ENCODE results near the gene INTU.

INTU gene

DNA sequence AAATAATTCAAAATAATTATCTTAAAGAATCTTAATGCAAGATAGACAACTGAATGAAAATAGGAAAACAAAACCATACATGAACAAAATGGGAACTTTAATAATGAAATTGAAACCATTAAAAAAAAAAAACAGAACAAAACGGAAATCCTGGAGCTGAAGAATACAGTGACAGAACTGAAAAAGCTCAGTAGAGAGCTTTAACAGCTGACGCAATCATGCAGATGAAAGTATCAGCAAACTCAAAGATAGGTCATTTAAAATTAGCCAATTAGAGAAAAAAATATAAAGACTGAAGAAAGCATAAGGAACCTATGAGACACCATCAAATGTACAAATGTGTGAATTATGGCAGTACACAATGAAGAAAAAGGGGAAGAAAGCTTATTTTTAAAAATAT lies 116.2 kb downstream of the INTU start:
- no peak for DNase-seq (ENCODE audit: low spot score)

DNA sequence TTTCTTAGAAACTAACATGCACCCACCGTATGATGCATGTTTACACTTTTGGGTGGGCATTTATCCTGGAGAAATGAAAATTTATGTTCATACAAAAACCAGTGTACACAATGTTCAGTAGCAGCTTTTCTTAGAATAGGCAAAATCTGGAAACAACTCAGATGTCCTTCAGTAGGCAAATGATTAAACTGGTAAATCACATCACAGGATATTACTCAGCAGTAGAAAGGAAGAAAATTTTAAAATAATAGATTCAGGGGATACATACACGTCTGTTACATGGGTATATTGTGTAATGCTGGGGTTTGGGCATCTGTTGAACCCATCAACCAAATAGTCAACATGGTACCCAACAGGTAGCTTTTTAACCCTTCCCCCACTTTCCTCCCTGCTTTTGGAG lies 124.1 kb downstream of the INTU start:
- DNase-seq (ENCODE audit: low spot score): no peak

DNA sequence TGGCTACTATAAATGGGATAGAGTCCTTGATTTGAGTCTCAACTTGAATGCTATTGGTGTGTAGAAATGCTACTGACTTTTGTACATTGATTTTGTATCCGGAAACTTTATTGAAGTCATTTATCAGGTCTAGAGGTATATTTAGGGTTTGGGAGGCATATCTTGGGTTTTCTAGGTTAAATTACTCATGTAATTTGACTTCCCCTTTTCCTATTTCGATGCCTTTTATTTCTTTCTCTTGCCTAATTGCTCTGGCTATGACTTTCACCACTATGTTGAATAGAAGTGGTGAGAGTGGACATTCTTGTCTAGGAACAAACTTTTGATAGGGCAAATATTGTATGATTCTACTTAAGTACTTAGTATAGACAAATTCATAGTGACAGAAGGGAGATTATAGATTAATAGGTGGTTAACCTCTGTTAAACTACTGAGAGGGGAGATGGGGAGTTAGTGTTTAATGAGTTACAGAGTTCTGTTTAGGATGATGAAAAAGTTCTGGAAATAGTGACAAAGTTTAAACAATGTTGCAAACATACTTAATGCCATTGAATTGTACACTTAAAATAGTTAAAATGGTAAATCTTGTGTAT lies 126.6 kb downstream of the INTU start:
- no peak for DNase-seq (ENCODE audit: low spot score)

DNA sequence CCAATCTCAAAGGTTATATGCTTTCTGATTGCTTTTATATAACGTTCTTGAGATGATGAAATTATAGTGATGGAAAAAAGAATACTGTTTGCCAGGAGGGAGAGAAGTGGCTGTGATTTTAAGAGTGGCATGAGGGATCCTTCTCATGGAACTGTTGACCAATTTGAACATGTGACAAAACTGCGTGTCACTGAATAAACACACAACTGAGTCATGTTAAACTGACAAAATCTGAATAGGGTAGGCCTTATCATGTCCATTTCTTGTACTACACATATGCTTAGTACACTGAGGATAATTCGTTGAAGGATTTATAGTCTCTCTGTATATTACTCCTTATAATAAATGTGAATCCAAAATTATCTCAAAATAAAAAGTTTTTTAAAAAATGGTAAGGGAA lies 127.1 kb downstream of the INTU start:
- no peak for DNase-seq (ENCODE audit: low spot score)

DNA sequence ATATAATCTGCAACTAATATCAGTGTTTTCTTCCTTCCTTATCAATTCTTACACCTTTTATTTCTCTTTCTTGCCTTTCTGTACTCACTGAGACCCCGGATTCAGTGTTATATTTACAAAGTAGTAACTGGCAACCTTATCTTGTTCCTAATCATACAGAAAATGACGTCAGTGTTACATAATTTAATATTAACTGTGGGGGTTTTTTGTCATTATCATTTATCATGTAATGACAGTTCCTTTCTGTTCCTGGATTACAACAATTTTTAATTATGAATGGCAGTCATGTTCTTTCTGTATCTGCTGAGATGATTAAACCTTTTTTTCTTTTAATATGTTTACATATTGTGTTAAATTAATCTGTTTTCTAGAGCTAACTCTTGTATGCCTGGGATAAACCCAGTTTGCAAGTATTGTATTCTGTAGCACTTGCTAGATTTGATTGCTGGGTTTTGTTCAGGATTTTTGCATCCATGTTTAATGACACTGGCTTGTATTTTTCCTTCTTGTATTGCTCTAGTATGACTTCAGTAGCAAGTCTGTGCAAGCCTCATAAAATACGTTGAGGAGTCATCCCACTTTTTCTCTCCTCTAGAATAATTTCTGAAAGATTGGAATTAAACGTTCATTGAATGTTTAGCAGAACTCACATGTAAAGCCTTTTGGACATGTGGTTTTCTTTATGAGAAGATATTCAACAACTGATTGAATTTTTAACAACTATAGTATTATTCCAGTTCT lies 138.9 kb downstream of the INTU start:
- no peak for DNase-seq (ENCODE audit: low spot score)

DNA sequence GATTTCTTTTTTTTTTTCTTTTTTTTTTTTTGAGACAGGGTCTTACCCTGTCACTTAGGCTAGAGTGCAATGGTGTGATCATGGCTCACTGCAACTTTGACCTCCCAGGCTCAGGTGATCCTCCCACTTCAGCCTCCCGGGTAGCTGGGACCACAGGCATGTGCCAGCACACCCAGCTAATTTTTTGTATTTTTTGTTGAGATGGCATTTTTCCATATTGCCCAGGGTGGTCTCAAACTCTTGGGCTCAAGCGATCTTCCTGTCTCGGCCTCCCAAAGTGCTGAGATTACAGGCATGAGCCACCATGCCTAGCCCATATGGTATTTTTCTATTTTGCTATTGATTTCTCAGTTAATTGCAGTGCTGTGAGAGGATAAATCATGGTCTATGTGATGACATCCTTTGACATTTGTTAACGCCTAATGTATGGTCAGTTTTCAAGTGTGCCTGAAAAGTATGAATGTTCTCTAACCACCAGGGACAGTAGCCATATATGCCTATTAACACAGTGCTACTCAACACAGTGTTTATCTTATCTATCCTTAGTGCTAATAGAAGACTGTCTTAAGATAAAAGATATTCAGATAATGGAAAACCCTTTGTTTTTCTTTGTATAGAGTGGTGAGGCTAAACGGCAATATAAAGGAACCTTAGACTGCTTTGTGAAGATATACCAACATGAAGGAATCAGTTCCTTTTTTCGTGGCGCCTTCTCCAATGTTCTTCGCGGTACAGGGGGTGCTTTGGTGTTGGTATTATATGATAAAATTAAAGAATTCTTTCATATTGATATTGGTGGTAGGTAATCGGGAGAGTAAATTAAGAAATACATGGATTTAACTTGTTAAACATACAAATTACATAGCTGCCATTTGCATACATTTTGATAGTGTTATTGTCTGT lies 140.3 kb downstream of the INTU start:
- DNase-seq (ENCODE audit: low spot score): no peak

DNA sequence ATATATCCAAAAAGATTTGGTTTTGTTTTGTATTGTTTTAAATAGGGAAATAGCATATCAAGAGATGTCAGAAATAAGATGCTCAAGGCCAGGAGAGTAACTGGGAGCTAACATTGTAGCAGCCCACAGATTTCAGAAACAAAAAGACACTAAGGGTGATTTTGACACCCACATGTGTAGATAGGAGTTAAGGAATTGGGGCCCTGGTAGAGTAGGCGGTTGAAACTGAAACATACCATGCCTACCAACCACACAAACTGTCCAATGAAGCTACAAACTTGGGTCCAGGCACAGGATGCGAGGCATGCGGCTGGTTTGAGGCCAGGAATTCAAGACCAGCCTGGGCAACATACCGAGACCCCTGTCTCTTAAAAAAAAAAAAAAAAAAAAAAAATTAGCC lies 143.1 kb downstream of the INTU start:
- no peak for DNase-seq (ENCODE audit: low spot score)
